ENCODE data around the gene TPPP2. TPM values are rescaled to one million over a fixed set of nuclear protein-coding genes. Genes with fewer than 3 reads are reported as not detected.
"Not testable (repeated sequence)": the region's sequence is repeated elsewhere in the genome, so short reads cannot be mapped to it uniquely, and the experiment has no call there.

The TPPP2 gene
- total and polyA plus RNA-seq, 4 experiments from 2014 or later: not detected

DNA sequence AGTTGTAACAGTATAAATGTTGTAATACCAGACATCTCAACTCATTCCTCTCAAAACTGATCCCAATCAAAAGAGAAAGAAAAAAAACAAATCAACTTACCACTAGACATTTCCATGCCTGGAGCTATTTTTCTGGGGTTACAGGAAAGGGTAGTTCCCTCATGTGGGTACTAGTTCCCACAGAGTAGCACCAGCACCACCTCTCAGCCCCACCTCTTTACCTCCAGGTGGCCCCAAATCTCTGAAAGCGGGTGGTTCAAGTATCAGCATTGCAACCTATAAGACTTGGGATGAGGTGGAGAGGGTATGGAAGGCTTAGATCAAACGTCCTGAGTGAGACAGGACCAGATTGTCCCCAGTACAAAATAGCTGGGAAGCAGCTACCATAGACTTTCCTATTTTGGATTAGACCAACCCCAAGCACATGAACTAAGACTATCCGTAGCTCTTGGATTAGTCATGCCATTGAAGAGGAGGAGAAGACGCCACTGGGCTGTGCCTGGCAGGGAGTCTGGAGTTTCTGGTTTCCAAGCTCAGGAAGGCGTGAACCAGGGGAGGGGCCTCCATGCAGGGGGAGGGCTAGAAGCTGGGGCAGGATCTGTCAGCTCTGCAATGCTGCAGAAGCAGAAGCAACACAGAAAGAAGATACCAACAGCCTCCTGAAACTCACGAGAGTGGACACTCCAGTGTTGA is 31.2 kb upstream of the TPPP2 start, which contains the start of gene SLC39A2:
Gene SLC39A2 (plus strand): TSS at position 620 of the 693 bp plus-strand sequence. CDS start 154 bp downstream, outside the sequence.
- Histone ChIP-seq H3K4me3 (ENCODE audit: low read length in 2 of 2) (no peak within 1 kb of the TSS), H3K4me1 (ENCODE audit: insufficient read depth, low read length) (no peaks in the 10 kb centered on the region), H3K36me3 (ENCODE audit: insufficient read depth, low read length) (peaks cover 29% of the 10 kb centered on the region), H3K27me3 (ENCODE audit: insufficient read depth, low read length) (no peaks in the 10 kb centered on the region), H3K27ac (ENCODE audit: low read depth, low read length) (no peak within 1 kb of the TSS), H3K9me3 (ENCODE audit: control insufficient read depth in 1 of 2, low read length in 2 of 2) (no peaks in the 10 kb centered on the region)
- ChIA-PET CTCF (ENCODE audit: partially characterized antibody) (interaction anchor here (0.8 to 4.5 kb wide), 4 partner anchors 13 to 98 kb away, joined by 5 to 21 read pairs (median 15); no protein-coding TSS in a partner anchor), POLR2A (ENCODE audit: partially characterized antibody) (no interaction called here)
- DNase-seq: no peak
- H3K27me3 Mint-ChIP-seq: no peaks in the 10 kb centered on the region
- H3K36me3 Mint-ChIP-seq: peaks cover 28 to 42% of the 10 kb centered on the region in 2 donors
- H3K9me3 Mint-ChIP-seq: no peaks in the 10 kb centered on the region
- H3K4me3 Mint-ChIP-seq: no peak within 1 kb of the TSS
- intact Hi-C loops (cut with micrococcal nuclease): no loop called here
- peak within 1 kb of the TSS in 4 of 7 donors; percentile 54 to 92 (median 74) for H3K27ac Mint-ChIP-seq
- H3K4me1 Mint-ChIP-seq: peaks cover 7 to 17% (median 11%) of the 10 kb centered on the region in 4 donors

DNA sequence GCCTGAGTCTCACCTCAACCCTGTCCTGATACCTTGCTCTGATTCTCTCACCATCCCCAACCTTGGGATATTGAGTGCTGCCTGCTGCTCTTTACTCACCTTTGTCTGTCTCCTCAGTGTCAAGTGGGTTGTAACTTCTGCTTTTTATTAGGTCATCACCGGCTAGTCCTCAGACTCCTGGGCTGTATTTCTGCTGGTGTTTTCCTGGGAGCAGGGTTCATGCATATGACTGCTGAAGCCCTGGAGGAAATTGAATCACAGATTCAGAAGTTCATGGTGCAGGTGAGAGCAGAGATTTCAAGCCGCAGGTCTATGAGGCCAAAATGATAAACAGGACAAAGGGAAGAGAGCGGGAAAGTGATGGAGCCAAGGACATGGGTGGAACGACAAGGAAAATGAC is 30.4 kb upstream of the TPPP2 start:
- peaks cover 7 to 17% (median 11%) of the 10 kb centered on the region in 4 donors for H3K4me1 Mint-ChIP-seq
- intact Hi-C loops (cut with micrococcal nuclease): no loop called here
- Histone ChIP-seq H3K36me3 (ENCODE audit: insufficient read depth, low read length) (peaks cover 21% of the 10 kb centered on the region), H3K27me3 (ENCODE audit: insufficient read depth, low read length) (no peaks in the 10 kb centered on the region), H3K4me3 (ENCODE audit: low read length in 2 of 2) (no peak overlapping the region), H3K9me3 (ENCODE audit: control insufficient read depth in 1 of 2, low read length in 2 of 2) (no peaks in the 10 kb centered on the region), H3K4me1 (ENCODE audit: insufficient read depth, low read length) (no peaks in the 10 kb centered on the region), H3K27ac (ENCODE audit: low read depth, low read length) (no peak overlapping the region)
- ChIA-PET CTCF (ENCODE audit: partially characterized antibody) (interaction anchor here (0.8 to 4.5 kb wide), 3 partner anchors 12 to 97 kb away, joined by 5 to 21 read pairs (median 17); no protein-coding TSS in a partner anchor), POLR2A (ENCODE audit: partially characterized antibody) (no interaction called here)
- H3K27ac Mint-ChIP-seq: peak overlapping the region in 3 of 7 donors; percentile 26 to 92 (median 90)
- DNase-seq: no peak
- H3K27me3 Mint-ChIP-seq: no peaks in the 10 kb centered on the region
- H3K36me3 Mint-ChIP-seq: peaks cover 22 to 36% of the 10 kb centered on the region in 2 donors
- no peak overlapping the region for H3K4me3 Mint-ChIP-seq
- H3K9me3 Mint-ChIP-seq: no peaks in the 10 kb centered on the region

GRCh38 chr14:21001218-21001617 is 28.8 kb upstream of the TPPP2 start:
- H3K4me1 ChIP-seq (ENCODE audit: insufficient read depth, low read length): no peaks in the 10 kb centered on the region
- Mint-ChIP-seq H3K27me3 (no peaks in the 10 kb centered on the region), H3K4me3 (no peak overlapping the region), H3K4me1 (peaks cover 7 to 13% (median 10%) of the 10 kb centered on the region in 4 donors), H3K9me3 (no peaks in the 10 kb centered on the region), H3K36me3 (peaks cover 6 to 20% of the 10 kb centered on the region in 2 donors), H3K27ac (no peak overlapping the region)
- H3K4me3 ChIP-seq (ENCODE audit: low read length in 2 of 2): no peak overlapping the region
- no peak for DNase-seq
- peaks cover 5% of the 10 kb centered on the region for H3K36me3 ChIP-seq (ENCODE audit: insufficient read depth, low read length)
- no peaks in the 10 kb centered on the region for H3K9me3 ChIP-seq (ENCODE audit: control insufficient read depth in 1 of 2, low read length in 2 of 2)
- H3K27ac ChIP-seq (ENCODE audit: low read depth, low read length): no peak overlapping the region
- POLR2A ChIA-PET (ENCODE audit: partially characterized antibody): no interaction called here
- CTCF ChIA-PET (ENCODE audit: partially characterized antibody): interaction anchor here (1.5 to 6.7 kb wide), 2 partner anchors 9 to 13 kb away, joined by 8 to 57 read pairs; no protein-coding TSS in a partner anchor
- no peaks in the 10 kb centered on the region for H3K27me3 ChIP-seq (ENCODE audit: insufficient read depth, low read length)
- intact Hi-C loops (cut with micrococcal nuclease): no loop called here

DNA sequence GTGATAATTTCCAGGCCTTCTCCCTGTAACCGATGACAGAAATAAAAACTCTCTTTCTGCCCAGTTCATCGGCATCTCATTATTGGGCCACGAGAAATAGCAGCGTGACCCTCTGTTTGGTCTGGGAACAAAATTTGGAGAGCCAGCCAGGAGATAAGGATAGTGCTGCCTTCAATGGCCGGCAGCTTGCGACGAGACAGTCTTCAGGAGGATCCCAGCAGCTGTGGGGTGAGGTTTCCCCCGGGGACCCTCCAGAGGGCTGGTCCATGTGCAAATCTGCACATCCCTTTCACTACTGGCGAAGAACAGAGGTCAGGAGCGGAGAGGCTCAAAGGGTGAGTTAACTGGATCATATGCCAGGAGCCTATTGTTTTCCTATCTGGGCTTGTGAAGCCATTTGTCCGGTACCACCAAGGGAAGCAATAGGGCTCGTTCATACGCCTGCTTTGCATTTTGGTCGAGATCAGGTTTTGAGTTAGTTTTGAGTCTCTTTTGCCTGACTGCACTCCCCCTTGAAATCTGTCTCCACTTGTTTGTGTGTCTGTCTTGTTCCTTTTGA is 26.1 kb upstream of the TPPP2 start:
- no peaks in the 10 kb centered on the region for H3K36me3 ChIP-seq (ENCODE audit: insufficient read depth, low read length)
- no peak overlapping the region for H3K27ac ChIP-seq (ENCODE audit: low read depth, low read length)
- DNase-seq: no peak
- H3K27ac Mint-ChIP-seq: no peak overlapping the region
- no peaks in the 10 kb centered on the region for H3K9me3 Mint-ChIP-seq
- no peaks in the 10 kb centered on the region for H3K4me1 Mint-ChIP-seq
- no peaks in the 10 kb centered on the region for H3K27me3 ChIP-seq (ENCODE audit: insufficient read depth, low read length)
- H3K27me3 Mint-ChIP-seq: no peaks in the 10 kb centered on the region
- H3K4me1 ChIP-seq (ENCODE audit: insufficient read depth, low read length): no peaks in the 10 kb centered on the region
- H3K36me3 Mint-ChIP-seq: no peaks in the 10 kb centered on the region
- H3K9me3 ChIP-seq (ENCODE audit: control insufficient read depth in 1 of 2, low read length in 2 of 2): no peaks in the 10 kb centered on the region
- CTCF ChIA-PET (ENCODE audit: partially characterized antibody): interaction anchor here (1.0 to 6.7 kb wide), 5 partner anchors 8 to 101 kb away, joined by 3 to 57 read pairs (median 4); no protein-coding TSS in a partner anchor
- no peak overlapping the region for H3K4me3 ChIP-seq (ENCODE audit: low read length in 2 of 2)
- POLR2A ChIA-PET (ENCODE audit: partially characterized antibody): no interaction called here
- intact Hi-C loops (cut with micrococcal nuclease): no loop called here
- H3K4me3 Mint-ChIP-seq: no peak overlapping the region

GRCh38 chr14:21009721-21010120 is 20.3 kb upstream of the TPPP2 start:
- not testable (repeated sequence) for H3K27me3 Mint-ChIP-seq

DNA sequence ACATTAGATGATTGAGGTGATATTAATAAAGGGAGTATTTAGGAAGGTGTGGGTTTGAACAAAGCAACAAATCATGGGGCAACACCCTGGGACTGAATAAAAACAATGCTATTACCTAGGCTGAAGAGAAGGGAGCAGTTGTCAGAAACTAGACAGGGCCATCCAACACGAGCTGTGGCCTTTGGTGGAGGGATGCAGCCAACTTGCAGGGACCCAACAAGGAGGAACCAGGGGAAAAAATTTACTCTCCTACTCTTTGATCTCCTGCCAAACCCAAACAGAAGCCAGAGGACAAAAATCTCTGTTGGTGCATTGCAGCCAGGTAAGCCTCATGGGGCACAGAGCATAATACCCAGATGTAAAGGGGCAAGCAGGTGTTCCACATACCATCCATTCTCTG is 18.9 kb upstream of the TPPP2 start:
- Mint-ChIP-seq H3K36me3 (no peaks in the 10 kb centered on the region), H3K4me1 (no peaks in the 10 kb centered on the region), H3K9me3 (no peaks in the 10 kb centered on the region), H3K4me3 (no peak overlapping the region), H3K27me3 (peaks cover 7 to 9% of the 10 kb centered on the region in 2 donors), H3K27ac (no peak overlapping the region)
- intact Hi-C loops (cut with micrococcal nuclease): no loop called here
- no peak for DNase-seq
- no peaks in the 10 kb centered on the region for H3K36me3 ChIP-seq (ENCODE audit: insufficient read depth, low read length)
- H3K27me3 ChIP-seq (ENCODE audit: insufficient read depth, low read length): peaks cover 5% of the 10 kb centered on the region
- no peaks in the 10 kb centered on the region for H3K9me3 ChIP-seq (ENCODE audit: control insufficient read depth in 1 of 2, low read length in 2 of 2)
- CTCF ChIA-PET (ENCODE audit: partially characterized antibody): interaction anchor here (2.7 to 15.6 kb wide), 6 partner anchors 13 to 95 kb away, joined by 17 to 399 read pairs (median 182); partner anchors contain the start of genes RNASE13, RNASE7, SLC39A2 and TMEM253
- H3K27ac ChIP-seq (ENCODE audit: low read depth, low read length): no peak overlapping the region
- no peaks in the 10 kb centered on the region for H3K4me1 ChIP-seq (ENCODE audit: insufficient read depth, low read length)
- H3K4me3 ChIP-seq (ENCODE audit: low read length in 2 of 2): no peak overlapping the region
- POLR2A ChIA-PET (ENCODE audit: partially characterized antibody): no interaction called here

More at GRCh38 chr14:21009721-21010120, 20.3 kb upstream of the TPPP2 start:
- H3K27ac Mint-ChIP-seq; H3K4me1 Mint-ChIP-seq; H3K9me3 Mint-ChIP-seq; POLR2A ChIA-PET (ENCODE audit: partially characterized antibody); H3K9me3 ChIP-seq (ENCODE audit: control insufficient read depth in 1 of 2, low read length in 2 of 2); H3K4me1 ChIP-seq (ENCODE audit: insufficient read depth, low read length); H3K27ac ChIP-seq (ENCODE audit: low read depth, low read length); intact Hi-C loops (cut with micrococcal nuclease); H3K27me3 ChIP-seq (ENCODE audit: insufficient read depth, low read length); DNase-seq; H3K36me3 Mint-ChIP-seq; H3K36me3 ChIP-seq (ENCODE audit: insufficient read depth, low read length); H3K4me3 ChIP-seq (ENCODE audit: low read length in 2 of 2); H3K4me3 Mint-ChIP-seq: not testable (repeated sequence)
- CTCF ChIA-PET (ENCODE audit: partially characterized antibody): interaction anchor here (14.6 to 15.6 kb wide), 2 partner anchors 32 to 96 kb away, joined by 349 to 399 read pairs; partner anchors contain the start of genes RNASE7 and TMEM253

GRCh38 chr14:21014761-21015190 is 15.2 kb upstream of the TPPP2 start:
- no peak overlapping the region for H3K4me3 Mint-ChIP-seq
- peaks cover 7 to 9% of the 10 kb centered on the region in 2 donors for H3K27me3 Mint-ChIP-seq
- H3K27me3 ChIP-seq (ENCODE audit: insufficient read depth, low read length): peaks cover 5% of the 10 kb centered on the region
- ChIA-PET POLR2A (ENCODE audit: partially characterized antibody) (interaction anchor here (0.6 to 5.4 kb wide), 12 partner anchors 9 to 89 kb away, joined by 3 to 52 read pairs (median 7); partner anchors contain the start of gene NDRG2), CTCF (ENCODE audit: partially characterized antibody) (interaction anchor here (0.6 to 15.6 kb wide), 36 partner anchors 9 to 553 kb away, joined by 3 to 399 read pairs (median 10); partner anchors contain the start of genes ARHGEF40, METTL17, NDRG2 and RNASE13)
- H3K9me3 ChIP-seq (ENCODE audit: control insufficient read depth in 1 of 2, low read length in 2 of 2): no peaks in the 10 kb centered on the region
- no peaks in the 10 kb centered on the region for H3K9me3 Mint-ChIP-seq
- H3K4me1 ChIP-seq (ENCODE audit: insufficient read depth, low read length): no peaks in the 10 kb centered on the region
- H3K4me1 Mint-ChIP-seq: no peaks in the 10 kb centered on the region
- no peaks in the 10 kb centered on the region for H3K36me3 ChIP-seq (ENCODE audit: insufficient read depth, low read length)
- no peak overlapping the region for H3K4me3 ChIP-seq (ENCODE audit: low read length in 2 of 2)
- H3K36me3 Mint-ChIP-seq: peaks cover 21 to 29% of the 10 kb centered on the region in 2 donors
- DNase-seq: peak; percentile 69 to 81 (median 76)
- intact Hi-C loops (cut with micrococcal nuclease): loop anchor here (1.0 kb wide), 5 partner anchors 26 to 122 kb away; no protein-coding TSS in a partner anchor
- no peak overlapping the region for H3K27ac ChIP-seq (ENCODE audit: low read depth, low read length)
- peak overlapping the region in 2 of 7 donors; percentile 63 to 72 for H3K27ac Mint-ChIP-seq
